Neuronal stem cell (in vitro differentiated cells): ENCODE results near the gene SIAH3.

Experiments used
- DNase-seq: peaks from one replicate; pipeline ENCODE4 v3.0.0-alpha.2; 2013; ENCODE audit warnings: low spot score
- H2AFZ ChIP-seq: one replicate; pipeline ENCODE4 v1.6.1; 2013; ENCODE audit warnings: mild to moderate bottlenecking, low read length, inconsistent platforms
- H2AK5ac ChIP-seq: 2 replicates; pipeline ENCODE4 v1.6.1; 2013; ENCODE audit warnings: low read depth, mild to moderate bottlenecking, inconsistent platforms, low read length, moderate library complexity, mixed read lengths
- H2BK120ac ChIP-seq: 2 replicates; pipeline ENCODE4 v1.6.1; 2013; ENCODE audit warnings: low read depth, mild to moderate bottlenecking, inconsistent platforms, low read length, moderate library complexity, mixed read lengths
- H2BK12ac ChIP-seq: one replicate; pipeline ENCODE4 v1.6.1; 2013; ENCODE audit warnings: low read length, inconsistent platforms
- H2BK15ac ChIP-seq: 2 replicates; pipeline ENCODE4 v1.6.1; 2013; ENCODE audit warnings: mild to moderate bottlenecking, low read length, inconsistent platforms, mixed read lengths
- H2BK5ac ChIP-seq: one replicate; pipeline ENCODE4 v1.6.1; 2013; ENCODE audit warnings: inconsistent platforms, mild to moderate bottlenecking, low read length, moderate library complexity
- H3K14ac ChIP-seq: one replicate; pipeline ENCODE4 v1.6.1; 2013; ENCODE audit warnings: low read length, inconsistent platforms
- H3K18ac ChIP-seq: 2 replicates; pipeline ENCODE4 v1.6.1; 2013; ENCODE audit warnings: low read length, inconsistent platforms
- H3K23ac ChIP-seq: 2 replicates; pipeline ENCODE4 v1.6.1; 2013; ENCODE audit warnings: low read depth, mild to moderate bottlenecking, mixed read lengths, low read length, inconsistent platforms; ENCODE audit not compliant: poor library complexity
- H3K27ac ChIP-seq: replicated peaks from 3 replicates; pipeline ENCODE4 v1.5.1; 2013; ENCODE audit warnings: low read length, inconsistent platforms
- H3K27me3 ChIP-seq, 3 experiments: 2 replicates each; pipeline ENCODE4 v1.6.1; 2013; ENCODE audit warnings: low read length in 3 of 3, mild to moderate bottlenecking in 2 of 3, inconsistent platforms in 1 of 3, low read depth in 1 of 3, mixed read lengths in 1 of 3, moderate library complexity in 1 of 3; ENCODE audit not compliant: control insufficient read depth in 3 of 3, insufficient read depth in 3 of 3
- H3K36me3 ChIP-seq, 2 donors: replicated peaks in 1 of 2; 2 replicates each; pipeline ENCODE4 v1.6.1; 2013; ENCODE audit warnings: low read length in 2 of 2; ENCODE audit not compliant: control insufficient read depth in 2 of 2, insufficient read depth in 2 of 2
- H3K4ac ChIP-seq: 2 replicates; pipeline ENCODE4 v1.6.1; 2013; ENCODE audit warnings: inconsistent platforms, mild to moderate bottlenecking, low read length, moderate library complexity
- H3K4me1 ChIP-seq, 2 donors: 1 replicate in 1 of 2; 2 replicates in 1 of 2; pipeline ENCODE4 v1.6.1; 2013; ENCODE audit warnings: low read length in 2 of 2, low read depth in 1 of 2; ENCODE audit not compliant: control insufficient read depth in 2 of 2, insufficient read depth in 1 of 2
- H3K4me2 ChIP-seq: one replicate; pipeline ENCODE4 v1.6.1; 2013; ENCODE audit warnings: mild to moderate bottlenecking, low read length, inconsistent platforms; ENCODE audit not compliant: insufficient read depth, poor library complexity, severe bottlenecking
- H3K4me3 ChIP-seq, 2 donors: 2 replicates each; pipeline ENCODE4 v1.5.1; 2013; ENCODE audit warnings: low read length in 2 of 2, mild to moderate bottlenecking in 2 of 2, inconsistent platforms in 1 of 2, moderate library complexity in 1 of 2
- H3K79me1 ChIP-seq: one replicate; pipeline ENCODE4 v1.6.1; 2013; ENCODE audit warnings: low read depth, mild to moderate bottlenecking, inconsistent platforms, low read length, moderate library complexity
- H3K9ac ChIP-seq: one replicate; pipeline ENCODE4 v1.6.1; 2013; ENCODE audit warnings: mild to moderate bottlenecking, low read depth, low read length, inconsistent platforms; ENCODE audit not compliant: poor library complexity
- H3K9me3 ChIP-seq, 2 donors: replicated peaks in 1 of 2; 2 replicates each; pipeline versions ENCODE3 to v1.6.1; 2013; ENCODE audit warnings: low read length in 2 of 2, mild to moderate bottlenecking in 2 of 2, inconsistent platforms in 1 of 2, low read depth in 1 of 2, mixed read lengths in 1 of 2, moderate library complexity in 1 of 2; ENCODE audit not compliant: control insufficient read depth in 2 of 2, insufficient read depth in 1 of 2
- H4K8ac ChIP-seq: one replicate; pipeline ENCODE4 v1.6.1; 2013; ENCODE audit warnings: low read depth, mild to moderate bottlenecking, inconsistent platforms, low read length, moderate library complexity
- H4K91ac ChIP-seq: one replicate; pipeline ENCODE4 v1.6.1; 2013; ENCODE audit warnings: low read length, low read depth, mild to moderate bottlenecking, inconsistent platforms; ENCODE audit not compliant: poor library complexity
- WGBS, 2 donors: extraction: QIAGEN DNeasy Blood & Tissue Kit; methylation state at CpG; one replicate each; pipeline ENCODE4 v1.1.7; 2013; ENCODE audit warnings: missing lambda C conversion rate in 2 of 2, mixed read lengths in 1 of 2; ENCODE audit not compliant: insufficient read length in 2 of 2, insufficient replicate concordance in 1 of 2; ENCODE audit errors: extremely low coverage in 2 of 2; 5-methylcytosine and 5-hydroxymethylcytosine counted together

SIAH3 gene

DNA sequence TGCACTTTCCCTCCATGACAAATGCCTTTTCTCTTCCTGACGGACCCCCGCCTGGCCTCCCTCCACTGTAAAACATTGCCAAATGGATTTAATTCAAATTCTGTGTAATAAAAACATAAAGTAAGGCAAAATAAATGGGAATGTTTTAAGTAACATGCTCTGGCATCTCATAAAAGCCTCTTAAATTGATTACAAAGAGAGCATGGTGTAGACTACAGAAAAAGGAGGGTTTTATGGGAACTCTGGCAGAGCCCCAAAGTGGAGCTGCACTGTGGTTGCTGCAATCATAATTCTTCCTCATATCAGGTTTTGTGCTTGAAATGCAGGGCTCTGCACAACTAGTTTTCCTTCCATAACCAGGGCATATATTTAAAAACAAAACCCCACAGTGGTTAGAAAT is 44.3 kb upstream of the SIAH3 start:
- no peak overlapping the region for H2BK15ac ChIP-seq
- H4K8ac ChIP-seq = no peak overlapping the region
- no peaks in the 10 kb centered on the region for H3K9me3 ChIP-seq
- H2BK5ac ChIP-seq = no peak overlapping the region
- no peak overlapping the region for H3K14ac ChIP-seq
- H3K4ac ChIP-seq = no peak overlapping the region
- no peak overlapping the region for H3K18ac ChIP-seq
- H2AK5ac ChIP-seq = no peak overlapping the region
- H3K79me1 ChIP-seq = no peaks in the 10 kb centered on the region
- no peak overlapping the region for H3K23ac ChIP-seq
- no peak overlapping the region for H3K4me2 ChIP-seq
- H3K4me3 ChIP-seq = no peak overlapping the region
- H3K9ac ChIP-seq = no peak overlapping the region
- H3K4me1 ChIP-seq = peaks cover 0 to 3% of the 10 kb centered on the region in 2 donors
- H4K91ac ChIP-seq = no peak overlapping the region
- no CpG with 5 or more reads among the region's 2 CpGs for WGBS, 2 donors
- no peak for DNase-seq
- no peak overlapping the region for H2BK12ac ChIP-seq
- H2AFZ ChIP-seq = no peak overlapping the region
- no peak overlapping the region for H3K27ac ChIP-seq
- H2BK120ac ChIP-seq = no peak overlapping the region
- H3K36me3 ChIP-seq = no peaks in the 10 kb centered on the region
- peaks cover 0 to 43% (median 0%) of the 10 kb centered on the region in 3 experiments for H3K27me3 ChIP-seq

DNA sequence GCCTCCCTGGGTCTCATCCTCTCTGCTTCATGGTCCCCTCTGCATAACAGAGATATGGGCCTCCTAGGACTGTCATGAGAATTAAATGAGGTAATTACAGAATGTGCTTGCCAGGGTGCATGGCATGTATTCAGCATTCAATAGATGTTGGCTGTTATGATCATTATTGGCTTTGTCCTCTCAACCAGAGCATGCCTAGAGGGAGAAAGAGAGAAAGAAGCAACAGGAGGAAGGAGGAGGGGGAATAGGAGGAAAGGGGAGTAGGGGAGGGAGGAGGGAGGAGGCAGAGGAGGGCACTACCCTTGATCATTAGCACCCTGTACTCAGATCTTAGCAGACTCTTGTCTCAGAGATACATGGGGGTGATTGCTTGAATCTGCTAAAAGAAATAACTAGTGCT is 41.0 kb upstream of the SIAH3 start:
- Histone ChIP-seq H3K18ac (no peak overlapping the region), H3K9me3 (no peaks in the 10 kb centered on the region), H3K79me1 (no peaks in the 10 kb centered on the region), H2BK12ac (no peak overlapping the region), H4K91ac (no peak overlapping the region), H3K36me3 (no peaks in the 10 kb centered on the region), H2BK120ac (no peak overlapping the region), H3K27ac (no peak overlapping the region), H3K23ac (no peak overlapping the region), H3K27me3 (peaks cover 0 to 42% (median 2%) of the 10 kb centered on the region in 3 experiments), H2AFZ (no peak overlapping the region), H2BK15ac (no peak overlapping the region), H3K9ac (no peak overlapping the region), H3K14ac (no peak overlapping the region), H3K4me3 (no peak overlapping the region), H2BK5ac (no peak overlapping the region), H3K4me1 (peaks cover 4 to 8% of the 10 kb centered on the region in 2 donors), H3K4me2 (no peak overlapping the region), H2AK5ac (no peak overlapping the region), H4K8ac (no peak overlapping the region), H3K4ac (no peak overlapping the region)
- no peak for DNase-seq

DNA sequence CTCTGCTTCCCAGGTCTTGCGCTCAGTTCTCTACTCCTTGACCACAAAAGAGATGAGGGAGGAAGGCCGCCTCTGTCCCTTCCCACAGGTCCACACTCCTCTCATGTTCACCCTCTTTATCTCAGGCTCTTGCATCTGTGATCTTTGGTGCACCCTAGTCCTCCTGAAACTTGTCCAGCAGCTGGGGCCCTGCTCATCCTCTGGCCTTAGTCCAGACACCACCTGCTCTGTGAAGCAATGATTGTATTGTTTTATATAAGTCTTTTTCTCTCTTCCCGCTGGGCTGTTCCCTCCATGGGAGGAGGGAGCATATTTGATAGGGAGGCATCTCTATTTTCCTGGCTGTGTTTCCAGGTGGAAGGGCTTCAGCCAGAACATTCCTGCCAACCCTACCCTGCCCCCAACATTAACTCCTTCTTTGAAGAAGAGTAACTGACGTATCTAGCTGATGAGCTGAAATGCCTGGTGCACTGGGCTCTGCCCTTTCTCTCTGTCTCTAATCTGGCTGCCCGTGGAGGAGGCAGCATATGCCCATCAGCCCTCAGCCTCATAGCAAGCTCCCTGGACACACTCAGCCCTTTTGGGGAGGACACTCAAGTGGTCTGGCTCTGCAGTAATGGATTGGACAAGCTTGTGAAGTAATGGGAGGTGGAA is 38.2 kb upstream of the SIAH3 start:
- Histone ChIP-seq H3K4me3 (no peak overlapping the region), H3K36me3 (no peaks in the 10 kb centered on the region), H3K79me1 (no peaks in the 10 kb centered on the region), H3K23ac (no peak overlapping the region), H2AFZ (no peak overlapping the region), H2BK15ac (no peak overlapping the region), H2AK5ac (no peak overlapping the region), H3K18ac (peak overlapping the region; percentile 8), H3K27ac (no peak overlapping the region), H2BK120ac (no peak overlapping the region), H3K4me1 (peaks cover 4 to 10% of the 10 kb centered on the region in 2 donors), H2BK12ac (no peak overlapping the region), H4K8ac (no peak overlapping the region), H2BK5ac (no peak overlapping the region), H3K14ac (no peak overlapping the region), H3K9ac (no peak overlapping the region), H3K27me3 (peaks cover 0 to 38% (median 3%) of the 10 kb centered on the region in 3 experiments), H4K91ac (no peak overlapping the region), H3K4me2 (no peak overlapping the region), H3K4ac (no peak overlapping the region), H3K9me3 (no peaks in the 10 kb centered on the region)
- no peak for DNase-seq
- WGBS, 2 donors = no CpG with 5 or more reads among the region's 5 CpGs

DNA sequence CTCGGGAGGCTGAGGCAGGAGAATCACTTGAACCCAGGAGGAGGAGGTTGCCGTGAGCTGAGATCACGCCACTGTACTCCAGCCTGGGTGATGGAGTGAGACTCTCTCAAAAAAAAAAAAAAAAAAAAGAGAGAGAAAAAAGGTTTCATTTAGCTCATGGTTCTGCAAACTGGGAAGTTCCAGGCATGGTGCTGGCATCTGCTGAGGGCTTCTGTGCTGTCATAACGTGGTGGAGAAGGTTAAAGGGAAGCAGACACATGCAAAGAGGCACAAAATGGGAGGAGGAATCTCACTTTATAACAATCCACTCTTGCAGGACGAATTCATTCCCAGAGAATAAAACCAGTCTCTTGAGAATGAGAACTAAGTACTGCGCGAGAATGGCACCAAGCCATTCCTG is 34.9 kb upstream of the SIAH3 start:
- Histone ChIP-seq H3K4me2 (no peak overlapping the region), H3K14ac (no peak overlapping the region), H2AFZ (no peak overlapping the region), H3K4ac (no peak overlapping the region), H2BK15ac (no peak overlapping the region), H4K8ac (no peak overlapping the region), H3K4me3 (no peak overlapping the region), H3K23ac (no peak overlapping the region), H2BK5ac (no peak overlapping the region), H2AK5ac (no peak overlapping the region), H3K9ac (no peak overlapping the region), H3K18ac (no peak overlapping the region), H3K79me1 (no peaks in the 10 kb centered on the region), H3K36me3 (no peaks in the 10 kb centered on the region), H4K91ac (no peak overlapping the region), H3K9me3 (no peaks in the 10 kb centered on the region), H2BK12ac (no peak overlapping the region), H3K27ac (no peak overlapping the region), H3K27me3 (peaks cover 0 to 29% (median 5%) of the 10 kb centered on the region in 3 experiments), H2BK120ac (no peak overlapping the region), H3K4me1 (peaks cover 12 to 14% of the 10 kb centered on the region in 2 donors)
- no CpG with 5 or more reads among the region's 7 CpGs for WGBS, 2 donors
- DNase-seq = no peak
